GM18870 (cell line): ENCODE data around the gene ITSN1.
"Not testable (repeated sequence)": the region's sequence is repeated elsewhere in the genome, so short reads cannot be mapped to it uniquely, and the experiment has no call there.

Source experiments
- ATAC-seq: cut with Tn5 transposase; IDR thresholded peaks from one replicate; pipeline ENCODE4 v1.9.1; 2021; ENCODE audit warnings: moderate library complexity; ENCODE audit not compliant: unreplicated experiment

Gene ITSN1

DNA sequence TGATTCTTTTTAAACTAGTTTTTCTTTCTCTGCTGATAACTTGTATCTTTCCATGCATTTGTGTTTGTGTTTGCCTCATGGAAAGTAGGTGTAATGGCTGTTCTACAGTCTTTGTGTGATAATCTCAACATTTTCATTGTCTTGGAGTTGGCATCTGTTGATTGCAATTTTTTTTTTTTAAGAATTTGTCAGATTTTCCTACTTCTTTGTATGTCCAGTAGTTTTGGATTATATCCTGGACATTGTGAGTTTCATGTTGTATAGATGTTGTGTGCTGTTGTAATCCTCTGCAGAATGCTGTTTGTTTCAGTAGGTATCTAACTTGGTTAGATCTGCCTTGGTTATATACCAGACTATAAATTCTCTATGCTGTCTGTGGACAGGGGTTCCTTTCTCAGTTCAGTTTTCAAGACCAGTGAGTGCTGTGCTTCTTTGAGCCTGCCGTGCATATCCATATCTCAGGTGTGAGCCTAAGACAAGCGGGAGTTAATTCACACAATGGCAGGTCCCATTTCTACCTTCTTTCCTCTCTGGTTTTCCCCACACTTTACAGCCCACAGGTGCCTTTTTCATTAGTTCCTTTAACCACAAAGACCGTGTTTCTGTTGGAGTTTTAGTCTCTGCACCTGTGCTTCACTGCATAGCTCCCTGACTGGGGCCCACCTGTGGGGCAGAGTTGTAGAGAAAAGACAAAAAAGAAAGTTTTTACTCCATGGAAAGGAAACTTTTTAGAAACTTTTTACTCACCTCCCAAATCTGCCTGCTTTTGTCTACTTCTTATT, 69.9 kb downstream of the ITSN1 start:
- no peak for ATAC-seq

- ATAC-seq: no peak
Measured at GRCh38 chr21:33721081-33721480, 78.8 kb downstream of the ITSN1 start.

- not testable (repeated sequence) for ATAC-seq
Measured at GRCh38 chr21:33729139-33729538, 86.8 kb downstream of the ITSN1 start.

DNA sequence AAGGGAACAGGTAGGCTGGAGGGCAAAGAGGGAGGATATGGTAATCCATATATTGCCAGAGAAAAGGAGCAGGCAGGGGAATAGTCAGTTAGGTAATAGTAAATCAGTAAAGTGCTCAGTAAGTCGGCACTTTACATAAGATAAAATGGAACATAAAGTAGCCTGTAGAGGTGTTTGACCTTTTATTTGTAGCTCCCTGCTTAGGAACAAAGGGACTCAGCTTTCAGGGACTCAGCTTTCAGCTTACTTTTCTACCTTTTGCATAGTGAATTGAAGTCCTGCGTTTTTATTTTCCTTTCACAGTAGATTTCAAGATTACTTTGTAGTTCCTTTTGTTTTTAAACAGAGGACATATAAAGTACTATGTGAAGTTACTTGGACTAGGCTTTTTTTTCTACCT, 87.3 kb downstream of the ITSN1 start:
- ATAC-seq: no peak

DNA sequence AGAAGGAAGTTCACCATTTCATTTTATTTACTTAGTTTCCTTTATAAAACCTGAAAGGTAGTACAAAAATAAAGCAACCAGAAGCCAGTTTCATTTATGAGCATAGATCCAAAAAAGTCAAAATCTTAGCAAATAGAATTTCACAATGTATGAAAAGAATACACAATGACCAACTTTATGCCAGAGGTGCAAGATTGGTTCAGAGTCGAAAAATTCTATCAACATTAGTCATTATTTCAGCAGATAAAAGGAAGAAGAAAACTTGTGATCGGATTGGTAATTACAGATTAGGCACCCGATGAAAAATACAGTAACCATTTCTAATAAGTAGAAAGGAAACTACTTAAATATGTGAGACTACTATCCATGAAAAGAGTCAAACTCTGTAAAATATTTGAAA, 89.1 kb downstream of the ITSN1 start:
- no peak for ATAC-seq

DNA sequence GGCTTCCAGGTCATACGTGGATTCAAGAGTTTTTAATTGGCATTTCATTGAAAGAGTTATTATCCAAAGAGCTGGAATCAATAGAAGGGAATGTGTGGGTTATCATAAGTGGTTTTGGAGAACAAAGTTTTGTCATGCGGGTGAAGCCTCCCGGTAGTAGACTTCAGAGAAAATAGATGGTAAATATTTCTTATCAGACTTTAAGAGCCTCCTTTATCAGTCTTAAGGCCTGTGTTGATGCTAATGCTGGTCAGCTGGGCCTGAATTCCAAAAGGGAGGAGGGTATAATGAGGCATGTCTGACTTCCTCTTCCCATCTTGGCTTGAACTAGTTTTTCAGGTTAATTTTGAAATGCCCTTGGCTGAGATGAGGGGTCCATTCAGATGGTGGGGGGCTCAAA, 89.7 kb downstream of the ITSN1 start:
- ATAC-seq: no peak

DNA sequence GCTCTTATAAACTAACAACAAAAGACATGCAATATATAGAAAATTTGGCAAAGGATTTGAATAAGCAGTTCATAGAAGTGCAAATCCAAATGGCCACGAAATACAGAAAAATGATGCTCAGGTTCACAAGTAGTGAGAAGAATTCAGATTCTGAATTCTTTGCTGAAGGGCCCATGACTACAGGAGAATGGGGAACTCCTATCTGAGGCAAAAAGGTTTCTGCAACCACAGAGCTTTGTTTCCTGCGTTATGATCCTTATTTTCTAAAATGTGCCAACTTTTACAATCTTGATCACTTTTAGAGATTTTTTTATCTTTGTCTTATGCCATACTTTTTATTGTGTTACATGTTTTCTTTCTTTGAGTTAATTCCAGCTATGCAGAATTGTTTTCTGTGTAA, 91.3 kb downstream of the ITSN1 start:
- no peak for ATAC-seq

- ATAC-seq: no peak
Measured at GRCh38 chr21:33734291-33734690, 92.0 kb downstream of the ITSN1 start.

- ATAC-seq: no peak
Measured at GRCh38 chr21:33734818-33735217, 92.5 kb downstream of the ITSN1 start.

- no peak for ATAC-seq
Measured at GRCh38 chr21:33736569-33736968, 94.3 kb downstream of the ITSN1 start.

DNA sequence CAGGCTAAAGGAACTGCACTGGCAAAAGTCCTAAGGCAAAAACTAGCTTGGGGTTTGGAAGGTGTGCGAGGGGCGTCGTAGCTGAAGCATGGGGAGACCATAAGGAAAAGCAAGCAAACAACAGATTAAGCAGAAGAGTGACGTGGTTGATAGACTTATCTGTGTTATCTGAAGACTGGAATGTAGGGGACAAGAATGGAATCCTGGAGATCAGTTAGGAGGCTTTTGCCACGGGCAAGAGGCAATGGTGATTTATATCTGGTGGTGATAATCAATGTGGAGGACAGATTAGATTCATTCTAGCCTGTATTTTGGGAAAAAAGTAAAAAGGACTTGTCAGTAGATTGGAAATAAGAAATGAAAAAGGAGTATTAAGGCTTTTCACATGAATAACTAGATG, 97.4 kb downstream of the ITSN1 start:
- no peak for ATAC-seq

GRCh38 chr21:33747420-33747819, 105.1 kb downstream of the ITSN1 start:
- no peak for ATAC-seq

- no peak for ATAC-seq
Measured at GRCh38 chr21:33748903-33749302, 106.6 kb downstream of the ITSN1 start.

- ATAC-seq: no peak
Measured at GRCh38 chr21:33750017-33750416, 107.7 kb downstream of the ITSN1 start.

GRCh38 chr21:33751120-33751519, 108.8 kb downstream of the ITSN1 start:
- no peak for ATAC-seq

DNA sequence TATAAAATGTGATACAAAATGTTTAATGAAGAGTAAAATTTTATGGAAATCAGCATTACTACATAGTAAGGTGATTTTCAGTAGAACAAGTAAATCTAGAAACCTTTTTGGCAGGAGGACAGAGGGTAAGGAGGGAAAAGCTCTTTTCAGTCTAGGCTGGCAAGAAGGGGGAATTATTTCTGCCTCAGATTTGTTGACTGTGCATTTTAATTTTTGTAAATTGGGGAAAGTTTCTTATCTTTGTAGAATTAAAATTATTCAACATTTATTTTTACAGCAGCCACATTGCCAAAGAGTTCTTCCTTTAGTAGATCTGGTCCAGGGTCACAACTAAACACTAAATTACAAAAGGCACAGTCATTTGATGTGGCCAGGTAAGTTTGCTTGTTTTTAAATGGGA, 109.2 kb downstream of the ITSN1 start:
- ATAC-seq: no peak

DNA sequence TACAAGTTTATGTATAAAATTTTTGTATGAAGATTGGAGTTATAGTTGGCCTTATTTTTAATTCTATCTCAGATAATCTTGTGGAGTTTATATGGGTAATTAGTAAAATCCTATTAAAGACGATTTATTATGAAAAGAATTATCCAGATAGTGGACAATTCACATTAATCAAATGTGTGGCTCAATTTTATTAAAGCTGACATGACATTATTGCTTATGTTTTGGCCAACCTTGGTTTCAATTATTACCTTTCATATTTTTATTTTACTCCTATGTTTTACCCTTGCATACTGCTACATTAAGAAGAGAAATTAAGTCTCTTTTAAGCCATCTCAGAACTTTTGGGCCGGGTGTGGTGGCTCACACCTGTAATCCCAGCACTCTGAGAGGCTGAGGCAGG, 110.0 kb downstream of the ITSN1 start:
- no peak for ATAC-seq

GRCh38 chr21:33753886-33754285, 111.6 kb downstream of the ITSN1 start:
- ATAC-seq: no peak

DNA sequence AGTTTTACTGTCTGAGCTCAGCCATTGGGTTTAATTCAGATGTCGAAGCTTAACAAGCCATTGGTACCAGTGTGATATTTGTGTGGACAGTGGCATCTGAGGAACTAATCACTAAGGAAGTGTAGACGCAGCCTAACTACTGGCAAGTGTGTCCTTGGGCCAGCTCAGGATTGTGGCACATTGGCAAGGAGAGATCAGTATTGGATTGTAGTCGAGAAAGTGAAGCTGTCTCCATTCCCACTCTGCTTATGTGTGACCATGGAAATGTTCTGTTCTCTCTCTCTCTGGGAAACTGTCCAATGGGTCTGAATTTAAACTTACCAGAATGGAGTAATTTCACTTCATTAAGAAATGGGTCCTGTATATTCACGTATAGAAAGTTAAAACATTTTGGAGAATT, 112.2 kb downstream of the ITSN1 start:
- ATAC-seq: no peak

- no peak for ATAC-seq
Measured at GRCh38 chr21:33755354-33755753, 113.1 kb downstream of the ITSN1 start.

DNA sequence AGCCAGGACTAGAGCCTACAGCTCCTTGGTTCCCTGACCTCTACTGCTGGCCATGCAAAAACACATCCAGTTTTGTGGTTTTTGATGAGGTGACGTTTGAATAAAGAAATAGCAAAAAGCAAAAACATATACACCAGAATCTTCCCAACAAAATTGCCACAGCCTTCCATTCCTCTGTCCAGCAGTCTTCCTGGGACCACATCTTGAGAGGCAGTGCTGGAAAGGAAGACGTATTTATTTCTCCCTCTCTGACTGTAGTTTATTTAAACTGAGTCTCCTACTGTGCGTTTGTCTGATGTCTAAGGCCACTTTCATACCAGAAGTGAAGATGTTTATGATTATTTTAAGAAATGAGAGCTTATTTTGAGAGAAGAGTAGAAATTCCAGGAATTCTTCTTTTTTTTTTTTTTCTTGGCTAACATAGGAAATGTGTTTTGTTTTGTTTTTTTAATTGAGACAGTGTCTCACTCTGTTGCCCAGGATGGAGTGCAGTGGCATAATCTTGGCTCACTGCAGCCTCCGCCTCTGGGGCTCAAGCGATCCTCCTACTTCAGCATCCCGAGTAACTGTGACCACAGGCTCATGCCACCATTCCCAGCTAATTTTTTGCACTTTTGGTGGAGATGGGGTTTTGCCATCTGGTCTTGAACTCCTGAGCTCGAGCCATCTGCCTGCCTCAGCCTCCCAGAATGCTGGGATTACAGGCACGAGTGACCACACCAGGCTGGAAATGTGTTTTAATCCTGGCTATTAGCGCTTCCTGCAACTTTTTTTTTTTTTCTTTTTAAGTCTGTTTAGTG, 118.5 kb downstream of the ITSN1 start:
- ATAC-seq: no peak

DNA sequence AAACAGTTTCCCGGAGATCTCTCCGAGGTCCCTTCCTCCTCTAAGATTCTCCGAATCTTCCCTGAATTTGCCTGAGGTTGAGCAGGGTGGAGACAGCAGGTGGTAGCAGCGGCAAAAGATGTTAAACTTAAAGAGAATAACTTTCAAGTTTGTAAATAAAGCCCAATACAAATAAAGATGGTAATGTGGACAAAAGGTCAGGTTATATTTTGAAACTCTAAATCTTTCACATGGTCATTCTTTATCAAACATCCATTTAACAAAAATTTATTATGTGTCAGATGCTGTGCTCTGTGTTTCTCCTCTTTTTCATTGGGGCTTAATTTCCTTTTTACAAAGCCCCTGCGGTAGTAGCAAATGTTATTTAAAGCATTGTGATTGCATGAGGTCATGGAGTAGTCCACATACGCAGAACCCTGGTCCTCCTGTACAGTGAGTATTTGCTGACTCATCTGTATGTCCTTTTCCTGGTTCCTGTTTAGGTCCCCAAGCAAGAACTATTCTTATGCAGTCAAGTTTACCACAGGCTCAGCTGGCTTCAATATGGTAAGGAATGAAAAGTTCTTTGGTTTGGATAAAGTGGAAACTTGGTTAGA, 119.2 kb downstream of the ITSN1 start:
- ATAC-seq: no peak
